Astrocyte of the cerebellum (primary cell): ENCODE measurements around the gene UBE2O.
A peak's percentile ranks its signal among the peaks of the same experiment; 100 is the strongest.

Experiments used
- DNase-seq: peaks from one replicate; pipeline ENCODE4 v3.0.0-alpha.2; 2011; ENCODE audit warnings: low read depth
- H3K4me3 ChIP-seq: 2 replicates; pipeline ENCODE4 v1.5.1; 2011; ENCODE audit warnings: mild to moderate bottlenecking, low read depth, low read length, moderate library complexity
- in situ Hi-C: cut with HindIII; loops from 2 replicates; pipeline ENCODE4 v1.10.0; 2017; ENCODE audit warnings: low sequenced_read_pairs
- TF ChIP-seq, protein P1 (sequence below): IDR thresholded peaks from 2 replicates; pipeline ENCODE4 v1.5.1; 2012; ENCODE audit warnings: low read length, low read depth, moderate library complexity, mild to moderate bottlenecking; ENCODE audit errors: missing control alignments

UBE2O gene

GRCh38 chr17:76371656-76372628, 81.0 kb downstream of the UBE2O start:
- in situ Hi-C loops: no loop called here
- TF ChIP-seq, protein P1, sequence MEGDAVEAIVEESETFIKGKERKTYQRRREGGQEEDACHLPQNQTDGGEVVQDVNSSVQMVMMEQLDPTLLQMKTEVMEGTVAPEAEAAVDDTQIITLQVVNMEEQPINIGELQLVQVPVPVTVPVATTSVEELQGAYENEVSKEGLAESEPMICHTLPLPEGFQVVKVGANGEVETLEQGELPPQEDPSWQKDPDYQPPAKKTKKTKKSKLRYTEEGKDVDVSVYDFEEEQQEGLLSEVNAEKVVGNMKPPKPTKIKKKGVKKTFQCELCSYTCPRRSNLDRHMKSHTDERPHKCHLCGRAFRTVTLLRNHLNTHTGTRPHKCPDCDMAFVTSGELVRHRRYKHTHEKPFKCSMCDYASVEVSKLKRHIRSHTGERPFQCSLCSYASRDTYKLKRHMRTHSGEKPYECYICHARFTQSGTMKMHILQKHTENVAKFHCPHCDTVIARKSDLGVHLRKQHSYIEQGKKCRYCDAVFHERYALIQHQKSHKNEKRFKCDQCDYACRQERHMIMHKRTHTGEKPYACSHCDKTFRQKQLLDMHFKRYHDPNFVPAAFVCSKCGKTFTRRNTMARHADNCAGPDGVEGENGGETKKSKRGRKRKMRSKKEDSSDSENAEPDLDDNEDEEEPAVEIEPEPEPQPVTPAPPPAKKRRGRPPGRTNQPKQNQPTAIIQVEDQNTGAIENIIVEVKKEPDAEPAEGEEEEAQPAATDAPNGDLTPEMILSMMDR: no peak

DNA sequence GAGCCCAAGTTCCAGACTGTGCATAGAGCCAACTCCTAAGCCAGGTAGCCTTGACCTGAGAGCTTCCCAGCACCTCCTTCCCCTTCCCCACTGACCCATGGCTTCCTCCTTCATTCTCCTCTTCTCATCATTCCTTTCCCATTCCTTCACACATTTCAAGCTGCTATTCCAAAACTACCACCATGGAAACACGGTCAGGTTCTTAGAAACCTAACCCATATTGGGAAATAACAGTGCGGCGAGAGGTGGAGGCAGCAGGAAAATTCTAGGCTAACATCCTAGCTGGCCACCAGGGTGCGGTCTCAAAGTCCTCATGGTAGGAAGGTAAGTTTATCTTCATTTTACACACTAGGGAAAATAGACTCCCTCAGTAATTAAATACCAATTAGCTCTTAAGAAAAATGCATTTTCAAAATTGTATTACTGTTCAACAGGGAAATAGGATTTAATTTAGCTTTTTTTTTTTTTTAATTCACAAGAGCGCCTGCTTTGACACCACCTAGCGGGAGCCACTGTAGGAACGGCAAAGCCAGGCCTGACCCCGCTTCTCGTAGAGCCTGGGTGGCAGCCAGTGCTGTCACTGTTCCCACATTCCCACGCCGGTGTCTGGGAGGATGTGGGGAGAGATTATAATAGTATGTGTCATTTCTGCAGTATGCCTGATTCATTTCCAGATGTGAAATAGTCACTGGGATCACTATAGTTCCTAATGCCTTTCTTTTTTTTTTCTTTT, 82.5 kb downstream of the UBE2O start:
- in situ Hi-C loops: no loop called here
- TF ChIP-seq, protein P1: peak; percentile 69
- H3K4me3 ChIP-seq: no peak overlapping the region
- peak; percentile 87 for DNase-seq

More at GRCh38 chr17:76371656-76372628, 81.0 kb downstream of the UBE2O start:
- DNase-seq: peak; percentile 91
- no peak overlapping the region for H3K4me3 ChIP-seq

- in situ Hi-C loops: no loop called here
Observed at GRCh38 chr17:76369804-76370203, 83.1 kb downstream of the UBE2O start.

DNA sequence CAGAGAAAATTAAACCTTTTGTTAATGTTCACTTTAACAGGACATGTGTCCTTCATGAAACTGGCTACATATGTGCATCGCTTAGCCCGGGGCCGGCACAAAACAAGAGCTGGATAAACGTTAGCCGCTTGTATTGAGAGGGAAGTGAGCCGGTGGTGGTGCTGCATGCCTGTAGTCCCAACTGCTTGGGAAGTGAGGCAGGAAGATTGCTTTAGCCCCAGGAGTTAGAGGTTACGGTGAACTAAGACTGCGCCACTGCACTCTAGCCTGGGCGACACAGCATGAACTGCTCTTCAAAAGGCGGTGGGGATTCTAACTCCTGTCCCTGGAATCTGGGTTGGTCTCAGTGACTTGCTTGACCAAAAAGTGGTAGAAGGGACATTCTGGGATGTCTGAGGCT, 83.6 kb downstream of the UBE2O start:
- no peak for DNase-seq
- in situ Hi-C loops: no loop called here
- TF ChIP-seq, protein P1: no peak
- H3K4me3 ChIP-seq: no peak overlapping the region

More at GRCh38 chr17:76369804-76370203, 83.1 kb downstream of the UBE2O start:
- no peak overlapping the region for H3K4me3 ChIP-seq
- TF ChIP-seq, protein P1: no peak
- no peak for DNase-seq

- in situ Hi-C loops: no loop called here
- DNase-seq: no peak
- H3K4me3 ChIP-seq: no peak overlapping the region
- TF ChIP-seq, protein P1: no peak
Observed at GRCh38 chr17:76368545-76368944, 84.4 kb downstream of the UBE2O start.

DNA sequence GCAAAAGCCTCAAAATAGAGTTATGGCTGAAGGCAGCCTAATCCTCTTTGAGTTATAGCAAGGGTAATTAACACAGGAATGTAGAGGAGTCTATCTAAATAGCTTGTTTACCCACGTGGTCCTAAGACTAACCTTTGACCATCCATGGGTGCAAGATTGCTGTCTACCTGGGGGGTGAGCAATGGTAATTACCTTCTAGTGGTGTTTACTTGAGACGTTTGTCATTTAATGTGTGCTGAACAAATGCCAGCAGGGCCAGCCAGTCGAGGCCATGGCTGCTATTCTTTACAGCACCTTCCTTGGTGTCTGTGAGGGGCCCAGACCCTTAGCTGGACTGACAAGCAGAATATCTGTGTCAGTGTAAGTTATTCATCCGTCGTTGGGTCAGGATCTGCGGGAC, 85.3 kb downstream of the UBE2O start:
- no peak for DNase-seq
- in situ Hi-C loops: no loop called here
- TF ChIP-seq, protein P1: no peak
- H3K4me3 ChIP-seq: no peak overlapping the region
